ENCODE data around the gene ASB4.

ASB4 gene

GRCh38 chr7:95482424-95482823, 3.3 kb upstream of the ASB4 start:
- peaks cover 4% of the 10 kb centered on the region for H3K9me3 Mint-ChIP-seq
- peaks cover 57% of the 10 kb centered on the region for H3K4me1 Mint-ChIP-seq
- H3K36me3 Mint-ChIP-seq (ENCODE audit: low read depth), result no peaks in the 10 kb centered on the region
- H3K27ac Mint-ChIP-seq, result no peak overlapping the region
- H3K27me3 Mint-ChIP-seq (ENCODE audit: low read depth), result no peaks in the 10 kb centered on the region
- H3K4me3 Mint-ChIP-seq, result no peak overlapping the region
- TF ChIP-seq CTCF (IDR thresholded peaks at IDR 0.05; ENCODE audit: unreplicated experiment in 3 of 3), result no peak

GRCh38 chr7:95490231-95490762, 4.6 kb downstream of the ASB4 start:
- Mint-ChIP-seq H3K27ac (peak overlapping the region; percentile 40 to 68 (median 59)), H3K4me3 (peak overlapping the region in 1 of 3 experiments; percentile 15), H3K9me3 (no peaks in the 10 kb centered on the region), H3K36me3 (ENCODE audit: low read depth) (no peaks in the 10 kb centered on the region), H3K4me1 (peaks cover 58% of the 10 kb centered on the region), H3K27me3 (ENCODE audit: low read depth) (no peaks in the 10 kb centered on the region)
- no peak for TF ChIP-seq CTCF (IDR thresholded peaks at IDR 0.05; ENCODE audit: unreplicated experiment in 3 of 3)

GRCh38 chr7:95491201-95491600, 5.5 kb downstream of the ASB4 start:
- TF ChIP-seq CTCF (IDR thresholded peaks at IDR 0.05; ENCODE audit: unreplicated experiment in 3 of 3), result no peak
- Mint-ChIP-seq H3K27ac (peak overlapping the region; percentile 40 to 68 (median 59)), H3K27me3 (ENCODE audit: low read depth) (no peaks in the 10 kb centered on the region), H3K9me3 (no peaks in the 10 kb centered on the region), H3K36me3 (ENCODE audit: low read depth) (no peaks in the 10 kb centered on the region), H3K4me1 (peaks cover 49% of the 10 kb centered on the region), H3K4me3 (peak overlapping the region in 1 of 3 experiments; percentile 15)

- Mint-ChIP-seq H3K9me3 (no peaks in the 10 kb centered on the region), H3K27ac (peak overlapping the region; percentile 40 to 68 (median 59)), H3K36me3 (ENCODE audit: low read depth) (no peaks in the 10 kb centered on the region), H3K4me1 (peaks cover 46% of the 10 kb centered on the region), H3K27me3 (ENCODE audit: low read depth) (no peaks in the 10 kb centered on the region), H3K4me3 (no peak overlapping the region)
- no peak for TF ChIP-seq CTCF (IDR thresholded peaks at IDR 0.05; ENCODE audit: unreplicated experiment in 3 of 3)
Measured at GRCh38 chr7:95491634-95492314, 6.0 kb downstream of the ASB4 start.

- H3K4me1 Mint-ChIP-seq, result peaks cover 37% of the 10 kb centered on the region
- TF ChIP-seq CTCF (IDR thresholded peaks at IDR 0.05; ENCODE audit: unreplicated experiment in 3 of 3), result no peak
- no peaks in the 10 kb centered on the region for H3K36me3 Mint-ChIP-seq (ENCODE audit: low read depth)
- no peaks in the 10 kb centered on the region for H3K27me3 Mint-ChIP-seq (ENCODE audit: low read depth)
- no peak overlapping the region for H3K4me3 Mint-ChIP-seq
- no peaks in the 10 kb centered on the region for H3K9me3 Mint-ChIP-seq
- H3K27ac Mint-ChIP-seq, result no peak overlapping the region
Measured at GRCh38 chr7:95493247-95493646, 7.5 kb downstream of the ASB4 start.

GRCh38 chr7:95493844-95494243, 8.1 kb downstream of the ASB4 start:
- H3K9me3 Mint-ChIP-seq, result no peaks in the 10 kb centered on the region
- H3K36me3 Mint-ChIP-seq (ENCODE audit: low read depth), result no peaks in the 10 kb centered on the region
- TF ChIP-seq CTCF (IDR thresholded peaks at IDR 0.05; ENCODE audit: unreplicated experiment in 3 of 3), result no peak
- peaks cover 33% of the 10 kb centered on the region for H3K4me1 Mint-ChIP-seq
- no peak overlapping the region for H3K27ac Mint-ChIP-seq
- H3K4me3 Mint-ChIP-seq, result no peak overlapping the region
- no peaks in the 10 kb centered on the region for H3K27me3 Mint-ChIP-seq (ENCODE audit: low read depth)
